Measurements from ENCODE around the gene MAMLD1. TPM values are rescaled to one million over a fixed set of nuclear protein-coding genes. Genes with fewer than 3 reads are reported as not detected.

The MAMLD1 gene
- total and polyA plus RNA-seq, 2 experiments from 2014 or later = 2.1 to 2.4 TPM

GRCh38 chrX:150506486-150506885 is 143.4 kb downstream of the MAMLD1 start:
- Histone ChIP-seq H3K9me3 (ENCODE audit: low read depth) (no peaks in the 10 kb centered on the region), H3K79me2 (no peaks in the 10 kb centered on the region), H3K4me2 (no peak overlapping the region), H3K9me2 (replicated peaks; ENCODE audit: insufficient read depth) (no peaks in the 10 kb centered on the region), H2AFZ (no peak overlapping the region), H3K4me3 (no peak overlapping the region), H3K36me3 (replicated peaks; ENCODE audit: insufficient read depth, low read depth) (no peaks in the 10 kb centered on the region), H4K20me1 (ENCODE audit: insufficient read depth, poor library complexity, severe bottlenecking) (no peaks in the 10 kb centered on the region), H3K4me1 (ENCODE audit: insufficient read depth) (no peaks in the 10 kb centered on the region), H3K27ac (no peak overlapping the region), H3K27me3 (no peaks in the 10 kb centered on the region)
- DNase-seq (ENCODE audit: low spot score) = no peak
- no peak for TF ChIP-seq CTCF (IDR thresholded peaks at IDR 0.05; ENCODE audit: poor library complexity)
- no peak for TF ChIP-seq EZH2 (IDR thresholded peaks at IDR 0.05; ENCODE audit: borderline replicate concordance)
- TF ChIP-seq EZH2phosphoT487 (IDR thresholded peaks at IDR 0.05; ENCODE audit: low read depth, severe bottlenecking, unreplicated experiment) = no peak
- whole genome bisulfite sequencing (ENCODE audit: low lambda C conversion rate, missing lambda C conversion rate) = 46% methylated on average over 6 of the region's 6 CpGs

- no peaks in the 10 kb centered on the region for H3K4me1 ChIP-seq (ENCODE audit: insufficient read depth)
- DNase-seq (ENCODE audit: low spot score) = no peak
Measured at GRCh38 chrX:150507251-150507856, 144.2 kb downstream of the MAMLD1 start.

GRCh38 chrX:150508018-150508417 is 144.9 kb downstream of the MAMLD1 start:
- Histone ChIP-seq H3K27ac (no peak overlapping the region), H3K4me2 (no peak overlapping the region), H3K9me2 (replicated peaks; ENCODE audit: insufficient read depth) (no peaks in the 10 kb centered on the region), H2AFZ (no peak overlapping the region), H3K4me3 (no peak overlapping the region), H3K79me2 (no peaks in the 10 kb centered on the region), H3K36me3 (replicated peaks; ENCODE audit: insufficient read depth, low read depth) (no peaks in the 10 kb centered on the region), H3K27me3 (no peaks in the 10 kb centered on the region), H4K20me1 (ENCODE audit: insufficient read depth, poor library complexity, severe bottlenecking) (no peaks in the 10 kb centered on the region), H3K4me1 (ENCODE audit: insufficient read depth) (no peaks in the 10 kb centered on the region), H3K9me3 (ENCODE audit: low read depth) (no peaks in the 10 kb centered on the region)
- no peak for TF ChIP-seq EZH2 (IDR thresholded peaks at IDR 0.05; ENCODE audit: borderline replicate concordance)
- no peak for TF ChIP-seq EZH2phosphoT487 (IDR thresholded peaks at IDR 0.05; ENCODE audit: low read depth, severe bottlenecking, unreplicated experiment)
- TF ChIP-seq CTCF (IDR thresholded peaks at IDR 0.05; ENCODE audit: poor library complexity) = no peak
- DNase-seq (ENCODE audit: low spot score) = no peak
- 89% methylated on average over 5 of the region's 5 CpGs for WGBS (ENCODE audit: low lambda C conversion rate, missing lambda C conversion rate)

More at GRCh38 chrX:150507251-150507856, 144.2 kb downstream of the MAMLD1 start:
- Histone ChIP-seq H3K27ac (no peak overlapping the region), H3K79me2 (no peaks in the 10 kb centered on the region), H3K36me3 (replicated peaks; ENCODE audit: insufficient read depth, low read depth) (no peaks in the 10 kb centered on the region), H3K4me3 (no peak overlapping the region), H3K9me2 (replicated peaks; ENCODE audit: insufficient read depth) (no peaks in the 10 kb centered on the region), H2AFZ (no peak overlapping the region), H3K9me3 (ENCODE audit: low read depth) (no peaks in the 10 kb centered on the region), H3K4me2 (no peak overlapping the region), H3K27me3 (no peaks in the 10 kb centered on the region), H4K20me1 (ENCODE audit: insufficient read depth, poor library complexity, severe bottlenecking) (no peaks in the 10 kb centered on the region)
- TF ChIP-seq EZH2 (IDR thresholded peaks at IDR 0.05; ENCODE audit: borderline replicate concordance) = no peak
- TF ChIP-seq EZH2phosphoT487 (IDR thresholded peaks at IDR 0.05; ENCODE audit: low read depth, severe bottlenecking, unreplicated experiment) = no peak
- TF ChIP-seq CTCF (IDR thresholded peaks at IDR 0.05; ENCODE audit: poor library complexity) = no peak
- 73% methylated on average over 13 of the region's 19 CpGs for WGBS (ENCODE audit: low lambda C conversion rate, missing lambda C conversion rate)
